GM12878 (cell line): ENCODE measurements around the gene CDKN1B. TPM values are rescaled to one million over a fixed set of nuclear protein-coding genes. Genes with fewer than 3 reads are reported as not detected.

ENCODE experiments used
- microRNA counts: library from miRNA; unstranded; fragments of <30 nt; microRNA quantifications from one replicate; lab custom pipeline; 2016
- microRNA-seq: library from miRNA; unstranded; fragments of <30 nt; microRNA quantifications from one replicate; pipeline ENCODE4, GENCODE V29; 2018
- polyA plus RNA-seq, 11 experiments: library from polyadenylated mRNA; depleted of rRNA in 4 of 11; unstranded in 6 of 11; stranded (reverse) in 5 of 11; fragments of >200 nt; fragmentation: Nextera tagmentation in 4 of 11; fragmentation: Illumina TruSeq in 1 of 11; extraction: Ambion mirVana in 4 of 11; extraction: Trizol in 1 of 11; gene quantifications; 1 replicate in 1 of 11; 2 replicates in 10 of 11; pipeline versions ENCODE4 v1.2.1 to v1.2.3, GENCODE V29; 2011 to 2016; ENCODE audit warnings: inconsistent platforms in 2 of 11, missing spikeins in 2 of 11, low read depth in 1 of 11
- small RNA-seq: library from RNA; depleted of rRNA; stranded (forward); fragments of <200 nt; gene quantifications from one replicate; pipeline ENCODE3, GENCODE V24; 2014
- total RNA-seq, 4 experiments: library from RNA; depleted of rRNA in 3 of 4; stranded (reverse); fragments of >200 nt in 3 of 4; fragmentation: Illumina TruSeq in 1 of 4; extraction: Trizol in 1 of 4; gene quantifications; 2 replicates each; pipeline versions ENCODE4 v1.2.1 to v1.2.3, GENCODE V29; 2013 to 2021

CDKN1B gene
- total and polyA plus RNA-seq, 10 of the 15 experiments (the other 5 are each of a cell fraction or from before 2014, with no cell fraction given), result 4.2 to 39.1 (median 23.1) TPM

MicroRNAs encoded within 50 kb of the gene (microRNA counts, 767-probe panel; counts per million panel counts)
- microRNA hsa-miR-613 (lab: Ali Mortazavi, UCI), result 55.3 counts per million

Small RNA genes lying within 50 kb of the gene (microRNA-seq; reads per million reads assigned to microRNA genes)
- gene MIR613, result not detected

Small RNA genes lying within 50 kb of the gene (small RNA-seq; reads per million reads assigned to genes)
- not detected for gene MIR613

Other genes starting within 250 kb of the CDKN1B start
- 25.1 and 27.3 TPM in 2 replicates for gene DUSP16, start 154.5 kb upstream of the CDKN1B start, total RNA-seq (2014; rRNA removed)
- 33.0 and 33.9 TPM in 2 replicates for gene DUSP16, start 154.5 kb upstream of the CDKN1B start, total RNA-seq (2014; rRNA removed; fragmentation: Illumina TruSeq; extraction: Trizol)
- 41.6 and 44.2 TPM in 2 replicates for gene DUSP16, start 154.5 kb upstream of the CDKN1B start, total RNA-seq (2021)
- gene DUSP16, start 154.5 kb upstream of the CDKN1B start, polyA plus RNA-seq (2011; rRNA removed), result 75.3 and 85.8 TPM in 2 replicates
- 36.0 and 39.4 TPM in 2 replicates for gene DUSP16, start 154.5 kb upstream of the CDKN1B start, polyA plus RNA-seq (2014; fragmentation: Illumina TruSeq; extraction: Trizol)
- 1 to 10 TPM; 3.9 to 5.0 TPM for gene DUSP16, start 154.5 kb upstream of the CDKN1B start, polyA plus RNA-seq (2014; fragmentation: Nextera tagmentation; extraction: Ambion mirVana)
- 24.4 and 28.5 TPM in 2 replicates for gene DUSP16, start 154.5 kb upstream of the CDKN1B start, polyA plus RNA-seq (2014; rRNA removed)
- 1 to 10 TPM; 8.5 to 9.7 TPM for gene DUSP16, start 154.5 kb upstream of the CDKN1B start, polyA plus RNA-seq (2016; fragmentation: Nextera tagmentation; extraction: Ambion mirVana)
- 17.7 and 23.0 TPM in 2 replicates for gene CREBL2, start 105.5 kb upstream of the CDKN1B start, total RNA-seq (2014; rRNA removed)
- gene CREBL2, start 105.5 kb upstream of the CDKN1B start, total RNA-seq (2014; rRNA removed; fragmentation: Illumina TruSeq; extraction: Trizol), result 13.9 and 14.2 TPM in 2 replicates
- gene CREBL2, start 105.5 kb upstream of the CDKN1B start, total RNA-seq (2021), result 11.4 and 11.9 TPM in 2 replicates
- 19.1 and 28.4 TPM in 2 replicates for gene CREBL2, start 105.5 kb upstream of the CDKN1B start, polyA plus RNA-seq (2011; rRNA removed)
- gene CREBL2, start 105.5 kb upstream of the CDKN1B start, polyA plus RNA-seq (2014; fragmentation: Illumina TruSeq; extraction: Trizol), result 13.1 and 15.5 TPM in 2 replicates
- 1 to 10 TPM; 4.6 to 5.2 TPM for gene CREBL2, start 105.5 kb upstream of the CDKN1B start, polyA plus RNA-seq (2014; fragmentation: Nextera tagmentation; extraction: Ambion mirVana)
- gene CREBL2, start 105.5 kb upstream of the CDKN1B start, polyA plus RNA-seq (2014; rRNA removed), result 10.1 and 10.7 TPM in 2 replicates
- gene CREBL2, start 105.5 kb upstream of the CDKN1B start, polyA plus RNA-seq (2016; fragmentation: Nextera tagmentation; extraction: Ambion mirVana), result 10 to 100 TPM; 14.9 to 15.6 TPM
- gene GPR19, start 21.2 kb upstream of the CDKN1B start, total RNA-seq (2014; rRNA removed), result 2.1 and 2.7 TPM in 2 replicates
- 3.9 and 4.1 TPM in 2 replicates for gene GPR19, start 21.2 kb upstream of the CDKN1B start, total RNA-seq (2014; rRNA removed; fragmentation: Illumina TruSeq; extraction: Trizol)
- gene GPR19, start 21.2 kb upstream of the CDKN1B start, total RNA-seq (2021), result 2.6 and 3.4 TPM in 2 replicates
- 7.4 TPM in 2 replicates for gene GPR19, start 21.2 kb upstream of the CDKN1B start, polyA plus RNA-seq (2011; rRNA removed)
- gene GPR19, start 21.2 kb upstream of the CDKN1B start, polyA plus RNA-seq (2014; fragmentation: Illumina TruSeq; extraction: Trizol), result 4.0 and 9.8 TPM in 2 replicates
- gene GPR19, start 21.2 kb upstream of the CDKN1B start, polyA plus RNA-seq (2014; fragmentation: Nextera tagmentation; extraction: Ambion mirVana), result 1 to 10 TPM; 2.9 to 3.0 TPM
- gene GPR19, start 21.2 kb upstream of the CDKN1B start, polyA plus RNA-seq (2014; rRNA removed), result 1.7 and 2.2 TPM in 2 replicates
- gene GPR19, start 21.2 kb upstream of the CDKN1B start, polyA plus RNA-seq (2016; fragmentation: Nextera tagmentation; extraction: Ambion mirVana), result 1 to 10 TPM; 2.2 to 3.1 TPM
- gene APOLD1, start 68.3 kb downstream of the CDKN1B start, total RNA-seq (2014; rRNA removed), result 6.2 and 7.0 TPM in 2 replicates
- gene APOLD1, start 68.3 kb downstream of the CDKN1B start, total RNA-seq (2014; rRNA removed; fragmentation: Illumina TruSeq; extraction: Trizol), result 4.5 TPM in 2 replicates
- gene APOLD1, start 68.3 kb downstream of the CDKN1B start, total RNA-seq (2021), result 5.0 and 5.3 TPM in 2 replicates
- gene APOLD1, start 68.3 kb downstream of the CDKN1B start, polyA plus RNA-seq (2011; rRNA removed), result 3.9 TPM in 2 replicates
- gene APOLD1, start 68.3 kb downstream of the CDKN1B start, polyA plus RNA-seq (2014; fragmentation: Illumina TruSeq; extraction: Trizol), result 2.8 and 3.0 TPM in 2 replicates
- 1 to 10 TPM; 1.1 to 1.4 TPM for gene APOLD1, start 68.3 kb downstream of the CDKN1B start, polyA plus RNA-seq (2014; fragmentation: Nextera tagmentation; extraction: Ambion mirVana)
- 3.5 and 4.7 TPM in 2 replicates for gene APOLD1, start 68.3 kb downstream of the CDKN1B start, polyA plus RNA-seq (2014; rRNA removed)
- 1 to 10 TPM; 8.6 to 8.9 TPM for gene APOLD1, start 68.3 kb downstream of the CDKN1B start, polyA plus RNA-seq (2016; fragmentation: Nextera tagmentation; extraction: Ambion mirVana)
- 84.8 and 101 TPM in 2 replicates for gene DDX47, start 96.0 kb downstream of the CDKN1B start, total RNA-seq (2014; rRNA removed)
- gene DDX47, start 96.0 kb downstream of the CDKN1B start, total RNA-seq (2014; rRNA removed; fragmentation: Illumina TruSeq; extraction: Trizol), result 108 and 109 TPM in 2 replicates
- 94.0 and 94.5 TPM in 2 replicates for gene DDX47, start 96.0 kb downstream of the CDKN1B start, total RNA-seq (2021)
- 120 and 126 TPM in 2 replicates for gene DDX47, start 96.0 kb downstream of the CDKN1B start, polyA plus RNA-seq (2011; rRNA removed)
- 119 and 142 TPM in 2 replicates for gene DDX47, start 96.0 kb downstream of the CDKN1B start, polyA plus RNA-seq (2014; fragmentation: Illumina TruSeq; extraction: Trizol)
- 100 to 1,000 TPM; 244 to 266 TPM for gene DDX47, start 96.0 kb downstream of the CDKN1B start, polyA plus RNA-seq (2014; fragmentation: Nextera tagmentation; extraction: Ambion mirVana)
- 71.6 and 85.0 TPM in 2 replicates for gene DDX47, start 96.0 kb downstream of the CDKN1B start, polyA plus RNA-seq (2014; rRNA removed)
- 100 to 1,000 TPM; 125 to 132 TPM for gene DDX47, start 96.0 kb downstream of the CDKN1B start, polyA plus RNA-seq (2016; fragmentation: Nextera tagmentation; extraction: Ambion mirVana)
- 0.40 and 0.71 TPM in 2 replicates for gene GPRC5A, start 174.2 kb downstream of the CDKN1B start, total RNA-seq (2014; rRNA removed)
- gene GPRC5A, start 174.2 kb downstream of the CDKN1B start, total RNA-seq (2014; rRNA removed; fragmentation: Illumina TruSeq; extraction: Trizol), result 0.67 and 1.3 TPM in 2 replicates
- 2.8 and 3.5 TPM in 2 replicates for gene GPRC5A, start 174.2 kb downstream of the CDKN1B start, total RNA-seq (2021)
- gene GPRC5A, start 174.2 kb downstream of the CDKN1B start, polyA plus RNA-seq (2011; rRNA removed), result 0.01 and 0.10 TPM in 2 replicates
- gene GPRC5A, start 174.2 kb downstream of the CDKN1B start, polyA plus RNA-seq (2014; fragmentation: Illumina TruSeq; extraction: Trizol), result 0.95 and 1.5 TPM in 2 replicates
- under 1 TPM; 0.72 to 0.75 TPM for gene GPRC5A, start 174.2 kb downstream of the CDKN1B start, polyA plus RNA-seq (2014; fragmentation: Nextera tagmentation; extraction: Ambion mirVana)
- 1.3 and 1.6 TPM in 2 replicates for gene GPRC5A, start 174.2 kb downstream of the CDKN1B start, polyA plus RNA-seq (2014; rRNA removed)
- 1 to 10 TPM; 1.8 to 2.0 TPM for gene GPRC5A, start 174.2 kb downstream of the CDKN1B start, polyA plus RNA-seq (2016; fragmentation: Nextera tagmentation; extraction: Ambion mirVana)
- 0.82 and 0.90 TPM in 2 replicates for gene GPRC5D, start 234.8 kb downstream of the CDKN1B start, total RNA-seq (2014; rRNA removed)
- gene GPRC5D, start 234.8 kb downstream of the CDKN1B start, total RNA-seq (2014; rRNA removed; fragmentation: Illumina TruSeq; extraction: Trizol), result 0.18 and 0.23 TPM in 2 replicates
- gene GPRC5D, start 234.8 kb downstream of the CDKN1B start, total RNA-seq (2021), result not detected in 2 replicates
- not detected in 2 replicates for gene GPRC5D, start 234.8 kb downstream of the CDKN1B start, polyA plus RNA-seq (2011; rRNA removed)
- 0.66 and 0.71 TPM in 2 replicates for gene GPRC5D, start 234.8 kb downstream of the CDKN1B start, polyA plus RNA-seq (2014; fragmentation: Illumina TruSeq; extraction: Trizol)
- under 1 TPM in 1 of 2 experiments, not detected in 1; 0.35 TPM for gene GPRC5D, start 234.8 kb downstream of the CDKN1B start, polyA plus RNA-seq (2014; fragmentation: Nextera tagmentation; extraction: Ambion mirVana)
- 0.65 and 0.89 TPM in 2 replicates for gene GPRC5D, start 234.8 kb downstream of the CDKN1B start, polyA plus RNA-seq (2014; rRNA removed)
- under 1 TPM; 0.32 to 0.37 TPM for gene GPRC5D, start 234.8 kb downstream of the CDKN1B start, polyA plus RNA-seq (2016; fragmentation: Nextera tagmentation; extraction: Ambion mirVana)